ENCODE data around the gene SMC1B.
A peak's percentile ranks its signal among the peaks of the same experiment; 100 is the strongest.
"Not testable (repeated sequence)": the region's sequence is repeated elsewhere in the genome, so short reads cannot be mapped to it uniquely, and the experiment has no call there.

SMC1B gene

GRCh38 chr22:45445031-45445710 lies 31.8 kb upstream of the SMC1B start:
- DNase-seq, result no peak

- DNase-seq, result no peak
Measured at GRCh38 chr22:45444168-45444567, 30.8 kb upstream of the SMC1B start.

- no peak for DNase-seq
Measured at GRCh38 chr22:45442116-45442515, 28.7 kb upstream of the SMC1B start.

GRCh38 chr22:45441138-45441537 lies 27.7 kb upstream of the SMC1B start:
- DNase-seq, result no peak

GRCh38 chr22:45440688-45441087 lies 27.3 kb upstream of the SMC1B start:
- DNase-seq, result not testable (repeated sequence)

- DNase-seq, result no peak
Measured at GRCh38 chr22:45438336-45438735, 24.9 kb upstream of the SMC1B start.

- not testable (repeated sequence) for DNase-seq
Measured at GRCh38 chr22:45436871-45437517, 23.6 kb upstream of the SMC1B start.

GRCh38 chr22:45435544-45436139 lies 22.2 kb upstream of the SMC1B start:
- peak; percentile 81 for DNase-seq

- DNase-seq, result no peak
Measured at GRCh38 chr22:45434981-45435380, 21.6 kb upstream of the SMC1B start.

- DNase-seq, result no peak
Measured at GRCh38 chr22:45430871-45431270, 17.5 kb upstream of the SMC1B start.

GRCh38 chr22:45429981-45430775 lies 16.8 kb upstream of the SMC1B start:
- no peak for DNase-seq

- no peak for DNase-seq
Measured at GRCh38 chr22:45429424-45429823, 16.0 kb upstream of the SMC1B start.

- DNase-seq, result no peak
Measured at GRCh38 chr22:45428391-45429385, 15.3 kb upstream of the SMC1B start.

- no peak for DNase-seq
Measured at GRCh38 chr22:45427114-45427513, 13.7 kb upstream of the SMC1B start.

- no peak for DNase-seq
Measured at GRCh38 chr22:45426387-45426786, 13.0 kb upstream of the SMC1B start.

GRCh38 chr22:45425531-45426265 lies 12.3 kb upstream of the SMC1B start:
- DNase-seq, result no peak

GRCh38 chr22:45425101-45425500 lies 11.7 kb upstream of the SMC1B start:
- DNase-seq, result no peak

- DNase-seq, result peak; percentile 72
Measured at GRCh38 chr22:45424241-45424731, 10.9 kb upstream of the SMC1B start.

GRCh38 chr22:45423524-45423923 lies 10.1 kb upstream of the SMC1B start:
- DNase-seq, result no peak

- DNase-seq, result no peak
Measured at GRCh38 chr22:45422237-45422983, 9.0 kb upstream of the SMC1B start.
